Measurements from ENCODE around the gene ZNF385A.
A peak's percentile ranks its signal among the peaks of the same experiment; 100 is the strongest.

ZNF385A gene

DNA sequence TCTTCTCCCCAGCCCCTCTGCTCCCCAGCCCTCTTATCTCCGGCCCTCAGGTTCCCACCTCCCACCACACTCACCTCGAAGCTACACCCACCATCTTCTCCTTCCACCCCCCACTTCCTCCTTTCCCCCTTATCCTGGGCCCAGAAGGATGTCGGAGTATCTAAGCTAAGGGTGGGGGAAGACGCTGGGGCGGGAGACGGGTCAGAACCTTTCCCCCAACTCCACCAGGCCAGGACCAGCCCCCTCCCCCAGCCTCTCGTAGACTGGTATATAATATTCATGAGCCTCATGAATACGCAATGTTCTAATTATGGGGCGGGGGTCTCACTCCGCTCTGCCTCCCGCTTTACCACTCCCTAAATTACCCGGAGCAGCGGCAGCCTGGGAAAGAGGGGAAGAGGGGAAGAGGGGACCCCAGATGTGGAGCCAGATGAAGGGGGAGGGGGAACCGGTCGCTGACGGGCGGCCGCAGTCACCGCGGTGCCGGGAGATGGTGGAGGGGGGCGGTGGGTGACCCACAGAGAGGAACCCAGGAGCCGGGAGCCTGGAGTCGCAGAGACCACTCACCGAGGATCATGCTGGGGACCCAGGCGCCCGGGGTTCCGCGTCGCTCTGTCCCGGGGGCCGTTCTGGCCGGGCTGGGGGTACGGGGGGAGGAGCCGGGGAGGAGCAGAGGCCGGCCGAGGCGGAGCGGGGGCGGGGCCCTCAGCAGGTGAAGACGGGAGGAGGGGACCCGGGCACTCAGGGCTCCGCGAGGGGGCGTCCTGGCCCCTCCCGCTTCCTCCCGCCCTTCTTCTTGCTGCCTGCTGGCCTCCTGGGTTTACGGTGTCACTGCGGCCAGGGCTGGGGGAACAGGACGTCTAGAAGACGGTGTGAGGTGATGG is 6.4 kb upstream of the ZNF385A start:
- peaks cover 1% of the 10 kb centered on the region; the same call in 1 of the 2 replicates for H3K27me3 ChIP-seq (ENCODE audit: control insufficient read depth, insufficient read depth, low read length)
- peaks cover 16% of the 10 kb centered on the region for H3K4me1 ChIP-seq (ENCODE audit: control insufficient read depth, insufficient read depth, low read length)
- WGBS (ENCODE audit: insufficient coverage, insufficient read length): no CpG with 5 or more reads among the region's 51 CpGs
- no peak overlapping the region for H3K27ac ChIP-seq (ENCODE audit: low read length)
- DNase-seq (ENCODE audit: low read depth, low spot score): no peak
- no peaks in the 10 kb centered on the region for H3K9me3 ChIP-seq (ENCODE audit: control insufficient read depth, insufficient read depth, low read length)
- peak overlapping the region; percentile 58; the same call in 1 of the 2 replicates for H3K4me3 ChIP-seq (ENCODE audit: low read length)
- H3K36me3 ChIP-seq (ENCODE audit: control insufficient read depth, insufficient read depth, low read length): no peaks in the 10 kb centered on the region

DNA sequence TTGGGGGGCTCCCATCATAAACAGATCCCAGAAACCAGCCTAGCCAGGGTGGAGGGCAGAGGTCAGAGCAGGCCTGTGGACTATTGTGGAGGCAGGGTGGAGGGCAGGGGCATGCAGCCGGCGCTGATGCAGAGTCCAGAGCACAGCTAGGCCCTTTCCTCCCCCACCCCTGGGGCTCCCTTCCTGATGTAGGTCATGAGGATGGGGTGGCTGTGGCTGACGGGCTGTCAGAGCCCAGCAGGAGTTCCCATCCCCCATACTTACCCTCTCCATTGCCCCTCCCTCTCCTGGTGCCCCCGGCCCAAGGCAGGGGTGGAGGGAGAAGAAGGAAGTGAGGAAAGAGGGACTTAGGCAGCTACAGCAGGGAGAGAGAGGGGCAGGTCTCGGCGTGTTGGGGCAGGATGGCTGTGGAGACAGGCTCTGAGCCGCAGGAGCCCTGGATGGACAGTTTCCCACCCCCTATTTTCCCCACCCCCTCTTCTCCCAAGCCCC is 5.7 kb upstream of the ZNF385A start:
- Histone ChIP-seq H3K4me3 (ENCODE audit: low read length) (peak overlapping the region; percentile 58; the same call in 1 of the 2 replicates), H3K27me3 (ENCODE audit: control insufficient read depth, insufficient read depth, low read length) (peaks cover 1% of the 10 kb centered on the region; the same call in 1 of the 2 replicates), H3K9me3 (ENCODE audit: control insufficient read depth, insufficient read depth, low read length) (no peaks in the 10 kb centered on the region), H3K36me3 (ENCODE audit: control insufficient read depth, insufficient read depth, low read length) (no peaks in the 10 kb centered on the region), H3K27ac (ENCODE audit: low read length) (no peak overlapping the region), H3K4me1 (ENCODE audit: control insufficient read depth, insufficient read depth, low read length) (peaks cover 21% of the 10 kb centered on the region)
- no CpG with 5 or more reads among the region's 7 CpGs for WGBS (ENCODE audit: insufficient coverage, insufficient read length)
- no peak for DNase-seq (ENCODE audit: low read depth, low spot score)

DNA sequence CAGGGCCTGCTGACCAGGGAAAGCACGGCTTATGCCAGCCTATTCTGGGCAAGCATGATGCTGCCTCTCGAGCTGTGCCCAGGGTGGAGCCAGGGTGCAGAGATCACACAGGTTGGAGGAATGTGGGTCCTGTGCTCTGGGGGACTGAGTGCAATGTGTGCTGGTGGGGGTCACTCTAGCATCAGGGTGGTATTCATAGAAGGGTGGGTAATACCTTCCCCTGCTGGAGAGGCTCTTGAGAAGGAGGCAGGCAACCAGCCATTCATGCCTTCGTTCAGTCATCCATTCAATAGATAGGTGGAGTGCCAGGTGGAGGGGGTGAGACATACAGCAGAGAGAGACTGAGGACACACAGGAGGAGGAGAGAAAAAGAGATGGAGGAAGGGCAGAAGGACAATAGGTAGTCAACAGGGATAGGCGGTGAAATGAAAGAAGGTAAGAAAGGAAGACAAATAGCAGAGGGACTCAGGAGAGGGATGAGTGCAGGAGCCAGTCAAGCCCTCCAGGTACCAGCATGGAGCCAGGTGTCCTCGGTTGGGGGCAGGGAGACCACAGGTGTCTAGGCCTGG is 5.2 kb upstream of the ZNF385A start:
- Histone ChIP-seq H3K27me3 (ENCODE audit: control insufficient read depth, insufficient read depth, low read length) (peaks cover 1% of the 10 kb centered on the region; the same call in 1 of the 2 replicates), H3K9me3 (ENCODE audit: control insufficient read depth, insufficient read depth, low read length) (no peaks in the 10 kb centered on the region), H3K4me1 (ENCODE audit: control insufficient read depth, insufficient read depth, low read length) (peaks cover 23% of the 10 kb centered on the region), H3K27ac (ENCODE audit: low read length) (no peak overlapping the region), H3K36me3 (ENCODE audit: control insufficient read depth, insufficient read depth, low read length) (no peaks in the 10 kb centered on the region), H3K4me3 (ENCODE audit: low read length) (no peak overlapping the region)
- no peak for DNase-seq (ENCODE audit: low read depth, low spot score)
- no CpG with 5 or more reads among the region's 5 CpGs for WGBS (ENCODE audit: insufficient coverage, insufficient read length)

DNA sequence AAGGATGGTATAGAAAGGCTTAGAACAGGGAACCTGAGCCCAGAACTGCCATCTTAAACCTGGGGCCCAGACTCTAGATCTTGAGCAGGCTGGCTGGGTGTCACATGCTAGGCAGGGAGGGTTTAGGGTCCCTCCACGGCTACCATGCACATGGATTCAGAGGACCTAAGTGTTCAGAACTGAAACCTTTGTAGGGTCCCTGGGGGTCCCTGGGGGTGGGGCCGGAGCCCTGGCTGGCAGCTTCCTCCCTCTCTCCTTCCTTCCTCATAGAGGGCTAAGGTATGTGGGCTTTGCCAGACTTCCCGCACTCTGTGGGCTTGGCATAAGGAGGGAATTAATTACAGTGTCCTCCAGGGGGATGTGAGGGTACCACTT is 4.6 kb upstream of the ZNF385A start:
- WGBS (ENCODE audit: insufficient coverage, insufficient read length): no CpG with 5 or more reads among the region's 3 CpGs
- Histone ChIP-seq H3K36me3 (ENCODE audit: control insufficient read depth, insufficient read depth, low read length) (no peaks in the 10 kb centered on the region), H3K4me3 (ENCODE audit: low read length) (no peak overlapping the region), H3K27ac (ENCODE audit: low read length) (no peak overlapping the region), H3K4me1 (ENCODE audit: control insufficient read depth, insufficient read depth, low read length) (peaks cover 22% of the 10 kb centered on the region), H3K27me3 (ENCODE audit: control insufficient read depth, insufficient read depth, low read length) (peaks cover 1% of the 10 kb centered on the region; the same call in 1 of the 2 replicates), H3K9me3 (ENCODE audit: control insufficient read depth, insufficient read depth, low read length) (no peaks in the 10 kb centered on the region)
- no peak for DNase-seq (ENCODE audit: low read depth, low spot score)

DNA sequence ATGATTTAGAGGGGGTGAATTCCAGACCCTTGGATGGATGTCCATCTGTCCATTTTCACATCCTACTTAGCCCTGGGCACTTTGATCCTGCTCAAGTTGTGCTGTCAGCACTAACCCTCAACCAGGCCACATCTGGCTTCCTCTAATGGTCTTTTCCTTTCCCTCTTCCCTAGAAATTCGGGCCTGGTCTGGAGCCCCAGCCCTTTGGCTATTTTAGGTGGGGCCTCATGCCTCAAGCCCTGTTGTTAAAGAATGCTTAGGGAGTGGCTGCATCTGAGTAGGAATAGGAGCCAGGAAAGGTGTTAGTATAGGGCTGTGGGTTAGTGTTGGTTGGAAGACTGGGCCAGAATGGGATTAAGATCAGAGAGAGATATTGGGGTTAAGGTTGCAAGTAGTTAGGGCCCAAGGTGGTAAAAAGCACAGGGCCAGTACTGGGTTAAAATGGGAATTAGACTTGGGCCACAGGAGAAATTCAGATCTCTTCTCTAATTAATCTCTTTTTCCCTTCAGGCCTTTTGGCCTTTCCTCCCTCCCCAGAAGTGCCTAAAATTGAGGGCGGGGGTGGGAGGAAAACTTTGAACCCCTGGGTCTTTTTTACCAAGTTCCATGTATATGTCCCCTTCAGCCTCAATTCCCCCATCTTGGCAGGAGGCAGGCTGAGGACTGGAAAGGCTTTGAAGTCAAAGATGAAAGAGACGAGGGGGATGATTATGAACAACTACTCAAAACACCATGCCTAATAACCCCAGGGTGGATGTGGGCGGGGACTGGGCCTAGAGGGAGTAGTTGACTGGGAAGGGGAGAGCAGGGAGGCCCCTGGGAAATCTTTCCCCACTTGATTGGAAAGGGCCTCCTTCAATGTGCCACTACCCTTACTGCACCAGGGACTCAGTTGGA is 4.0 kb upstream of the ZNF385A start:
- WGBS (ENCODE audit: insufficient coverage, insufficient read length): no CpG with 5 or more reads among the region's 4 CpGs
- Histone ChIP-seq H3K9me3 (ENCODE audit: control insufficient read depth, insufficient read depth, low read length) (no peaks in the 10 kb centered on the region), H3K36me3 (ENCODE audit: control insufficient read depth, insufficient read depth, low read length) (no peaks in the 10 kb centered on the region), H3K27ac (ENCODE audit: low read length) (no peak overlapping the region), H3K4me3 (ENCODE audit: low read length) (no peak overlapping the region), H3K4me1 (ENCODE audit: control insufficient read depth, insufficient read depth, low read length) (peaks cover 21% of the 10 kb centered on the region), H3K27me3 (ENCODE audit: control insufficient read depth, insufficient read depth, low read length) (peaks cover 1% of the 10 kb centered on the region; the same call in 1 of the 2 replicates)
- no peak for DNase-seq (ENCODE audit: low read depth, low spot score)

DNA sequence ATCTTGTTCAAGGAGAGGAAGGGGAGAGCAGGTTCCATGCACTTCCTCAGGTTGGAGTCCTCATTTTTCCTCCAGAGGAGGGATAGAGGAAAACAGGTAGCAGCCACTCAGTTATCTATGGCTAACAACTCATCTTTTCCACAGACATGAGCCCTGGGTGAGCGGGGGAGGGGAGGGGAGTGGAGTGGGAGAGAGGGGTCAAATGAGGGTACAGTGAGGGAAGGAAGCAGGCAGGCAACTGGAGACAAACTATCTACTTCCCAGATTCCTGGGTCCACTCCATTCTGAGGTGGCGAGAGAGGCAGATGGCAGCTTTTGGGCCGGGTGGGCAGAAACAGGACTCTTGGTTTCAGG is 2.6 kb upstream of the ZNF385A start:
- Histone ChIP-seq H3K4me1 (ENCODE audit: control insufficient read depth, insufficient read depth, low read length) (peaks cover 21% of the 10 kb centered on the region), H3K27ac (ENCODE audit: low read length) (no peak overlapping the region), H3K4me3 (ENCODE audit: low read length) (no peak overlapping the region), H3K9me3 (ENCODE audit: control insufficient read depth, insufficient read depth, low read length) (no peaks in the 10 kb centered on the region), H3K27me3 (ENCODE audit: control insufficient read depth, insufficient read depth, low read length) (no peaks in the 10 kb centered on the region), H3K36me3 (ENCODE audit: control insufficient read depth, insufficient read depth, low read length) (no peaks in the 10 kb centered on the region)
- DNase-seq (ENCODE audit: low read depth, low spot score): no peak
- no CpG with 5 or more reads among the region's 3 CpGs for WGBS (ENCODE audit: insufficient coverage, insufficient read length)

DNA sequence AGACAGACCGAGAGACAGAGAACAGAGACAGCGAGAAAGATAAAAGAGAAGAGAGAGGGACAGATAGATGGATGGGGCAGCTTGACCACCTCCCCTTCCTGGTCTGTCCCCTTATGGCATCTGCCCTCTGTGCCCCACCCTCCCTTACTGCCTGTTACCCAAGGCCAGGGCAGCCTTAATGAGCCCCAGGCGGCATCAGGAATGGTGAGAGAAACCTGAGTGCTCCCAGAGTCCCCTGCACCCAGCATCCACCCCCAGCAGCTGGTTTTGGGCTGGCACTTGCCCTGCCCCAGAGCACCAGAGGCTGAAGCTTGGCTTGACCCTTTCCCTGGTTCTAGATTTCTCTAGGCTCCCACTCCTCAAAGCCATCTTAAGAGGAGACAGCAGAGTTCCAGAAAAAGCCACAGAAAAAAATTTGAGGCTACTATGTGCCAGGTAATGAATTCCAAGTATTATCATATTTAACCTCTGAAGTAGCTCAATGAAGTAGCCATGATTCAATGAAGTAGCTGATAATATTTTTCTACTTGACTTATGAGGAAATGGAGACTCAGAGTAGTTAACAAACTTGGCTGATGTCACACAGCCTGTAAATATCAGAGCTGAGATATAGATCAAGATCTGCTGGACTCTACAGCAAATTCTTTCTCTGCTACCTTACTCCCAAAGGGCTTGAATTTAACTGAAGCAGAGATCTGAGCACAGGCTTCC is 2.0 kb upstream of the ZNF385A start:
- peaks cover 21% of the 10 kb centered on the region for H3K4me1 ChIP-seq (ENCODE audit: control insufficient read depth, insufficient read depth, low read length)

DNA sequence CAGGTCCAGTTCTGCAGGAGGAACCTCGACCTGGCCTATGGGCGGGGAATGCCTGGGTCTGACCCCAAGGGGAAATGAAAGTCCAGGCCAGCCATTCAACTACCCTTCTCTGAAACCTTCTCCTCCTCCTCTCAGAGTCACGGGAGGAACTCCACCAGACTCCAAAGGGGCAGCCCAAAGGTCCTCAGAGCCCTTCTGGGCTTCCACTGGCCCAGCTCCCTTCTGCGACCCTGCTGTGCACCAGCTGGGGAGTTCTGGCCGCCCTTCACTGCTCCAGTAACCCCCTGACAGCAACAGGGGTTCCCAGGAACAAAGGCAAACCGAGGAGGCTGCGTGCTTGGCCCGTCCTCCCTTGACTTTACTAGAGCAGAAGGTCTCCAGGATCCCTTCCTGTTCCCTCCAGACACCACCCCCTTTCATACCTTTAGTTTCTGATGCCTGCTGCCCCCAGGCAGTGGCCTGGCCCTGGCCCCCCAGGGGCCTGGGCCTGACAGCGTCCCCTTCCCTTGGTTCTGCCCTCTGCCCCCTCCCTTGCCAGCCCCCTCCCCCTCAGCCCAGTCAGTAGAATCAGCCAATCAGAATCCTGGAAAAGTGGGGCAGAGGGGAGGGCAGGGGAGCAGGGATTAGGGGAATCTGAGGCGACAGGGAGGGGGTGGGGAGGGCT is 850 bp upstream of the ZNF385A start:
- H3K36me3 ChIP-seq (ENCODE audit: control insufficient read depth, insufficient read depth, low read length): no peaks in the 10 kb centered on the region
- H3K9me3 ChIP-seq (ENCODE audit: control insufficient read depth, insufficient read depth, low read length): no peaks in the 10 kb centered on the region
- WGBS (ENCODE audit: insufficient coverage, insufficient read length): no CpG with 5 or more reads among the region's 10 CpGs
- no peaks in the 10 kb centered on the region for H3K27me3 ChIP-seq (ENCODE audit: control insufficient read depth, insufficient read depth, low read length)
- H3K27ac ChIP-seq (ENCODE audit: low read length): no peak overlapping the region
- H3K4me1 ChIP-seq (ENCODE audit: control insufficient read depth, insufficient read depth, low read length): peaks cover 21% of the 10 kb centered on the region
- no peak overlapping the region for H3K4me3 ChIP-seq (ENCODE audit: low read length)
- no peak for DNase-seq (ENCODE audit: low read depth, low spot score)

More for the DNA sequence above, 2.0 kb upstream of the ZNF385A start:
- no peaks in the 10 kb centered on the region for H3K36me3 ChIP-seq (ENCODE audit: control insufficient read depth, insufficient read depth, low read length)
- no peaks in the 10 kb centered on the region for H3K27me3 ChIP-seq (ENCODE audit: control insufficient read depth, insufficient read depth, low read length)
- no peak overlapping the region for H3K27ac ChIP-seq (ENCODE audit: low read length)
- no peaks in the 10 kb centered on the region for H3K9me3 ChIP-seq (ENCODE audit: control insufficient read depth, insufficient read depth, low read length)
- no peak overlapping the region for H3K4me3 ChIP-seq (ENCODE audit: low read length)
- DNase-seq (ENCODE audit: low read depth, low spot score): no peak
- no CpG with 5 or more reads among the region's 3 CpGs for WGBS (ENCODE audit: insufficient coverage, insufficient read length)

DNA sequence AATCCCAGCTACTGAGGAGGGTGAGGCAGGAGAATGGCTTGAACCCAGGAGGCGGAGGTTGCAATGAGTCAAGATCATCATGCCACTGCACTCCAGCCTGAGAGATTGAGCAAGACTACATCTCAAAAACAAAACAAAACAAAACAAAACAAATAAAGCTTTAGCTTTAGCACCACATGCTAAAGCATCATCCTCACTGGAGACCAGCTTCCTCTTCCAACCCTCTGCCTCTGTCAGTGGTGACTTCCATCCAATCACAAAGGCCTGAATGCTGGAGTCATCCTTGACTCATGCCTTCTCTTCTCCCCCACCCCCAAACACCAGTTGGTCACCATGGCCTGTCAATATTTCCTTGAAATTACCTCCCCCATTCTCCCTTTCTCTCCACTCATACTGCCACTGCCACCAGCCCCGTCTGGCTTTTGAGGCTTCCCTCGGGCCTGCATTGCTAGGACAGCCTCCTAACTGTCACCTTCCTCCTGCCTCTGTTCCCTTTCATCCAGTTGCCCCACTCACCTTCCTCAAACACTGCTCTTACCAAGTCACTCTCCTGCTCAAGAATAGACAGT is 1.4 kb downstream of the ZNF385A start:
- Histone ChIP-seq H3K4me1 (ENCODE audit: control insufficient read depth, insufficient read depth, low read length) (peaks cover 19% of the 10 kb centered on the region), H3K4me3 (ENCODE audit: low read length) (no peak overlapping the region), H3K9me3 (ENCODE audit: control insufficient read depth, insufficient read depth, low read length) (no peaks in the 10 kb centered on the region), H3K36me3 (ENCODE audit: control insufficient read depth, insufficient read depth, low read length) (no peaks in the 10 kb centered on the region), H3K27ac (ENCODE audit: low read length) (no peak overlapping the region), H3K27me3 (ENCODE audit: control insufficient read depth, insufficient read depth, low read length) (no peaks in the 10 kb centered on the region)
- DNase-seq (ENCODE audit: low read depth, low spot score): no peak
- no CpG with 5 or more reads among the region's 3 CpGs for WGBS (ENCODE audit: insufficient coverage, insufficient read length)
